DMS114 treated with DMSO at 0.1 percent for 48 hours (cell line): ENCODE measurements around the gene HOXA4.

ENCODE experiments used
- DNase-seq: peaks from one replicate; lab custom pipeline; 2025; ENCODE audit not compliant: unreplicated experiment; lab: John Stamatoyannopoulos, UW

Gene HOXA4

DNA sequence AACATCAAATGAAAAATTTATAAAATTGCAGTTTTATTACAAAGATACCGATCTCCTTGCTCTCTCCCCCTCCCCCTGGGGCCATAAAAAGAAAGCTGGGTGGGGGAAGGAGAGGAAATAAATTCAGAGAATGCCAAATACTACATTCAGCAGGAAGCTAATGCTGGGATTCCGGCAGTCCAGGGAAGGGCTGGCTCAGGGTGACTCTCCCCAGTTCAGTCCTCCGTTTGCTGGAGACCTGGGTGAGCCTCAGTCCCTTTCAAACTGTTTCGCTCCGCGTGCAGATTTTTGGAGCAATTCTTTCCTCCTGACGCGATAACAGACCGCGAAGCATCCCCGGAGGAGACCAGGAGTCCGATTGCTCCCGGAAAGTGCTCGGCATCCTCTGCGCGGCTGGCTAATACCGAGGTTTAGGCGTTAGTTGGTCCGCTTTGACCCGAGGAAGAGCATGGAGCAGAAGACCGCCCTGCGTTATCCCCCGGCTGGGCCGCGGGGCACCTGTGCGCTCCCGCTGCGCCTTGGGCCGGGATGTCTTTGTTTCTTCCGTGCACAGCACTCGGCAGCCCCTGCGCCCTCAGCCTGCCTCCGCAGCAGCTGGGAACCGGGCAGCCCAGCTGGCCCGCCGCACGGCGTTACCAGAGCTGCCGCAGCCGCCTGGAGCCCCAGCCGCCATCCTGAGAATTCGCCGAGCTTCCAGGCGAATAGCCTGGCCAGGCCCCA lies 24.2 kb downstream of the HOXA4 start:
- DNase-seq: peak; percentile 79

DNA sequence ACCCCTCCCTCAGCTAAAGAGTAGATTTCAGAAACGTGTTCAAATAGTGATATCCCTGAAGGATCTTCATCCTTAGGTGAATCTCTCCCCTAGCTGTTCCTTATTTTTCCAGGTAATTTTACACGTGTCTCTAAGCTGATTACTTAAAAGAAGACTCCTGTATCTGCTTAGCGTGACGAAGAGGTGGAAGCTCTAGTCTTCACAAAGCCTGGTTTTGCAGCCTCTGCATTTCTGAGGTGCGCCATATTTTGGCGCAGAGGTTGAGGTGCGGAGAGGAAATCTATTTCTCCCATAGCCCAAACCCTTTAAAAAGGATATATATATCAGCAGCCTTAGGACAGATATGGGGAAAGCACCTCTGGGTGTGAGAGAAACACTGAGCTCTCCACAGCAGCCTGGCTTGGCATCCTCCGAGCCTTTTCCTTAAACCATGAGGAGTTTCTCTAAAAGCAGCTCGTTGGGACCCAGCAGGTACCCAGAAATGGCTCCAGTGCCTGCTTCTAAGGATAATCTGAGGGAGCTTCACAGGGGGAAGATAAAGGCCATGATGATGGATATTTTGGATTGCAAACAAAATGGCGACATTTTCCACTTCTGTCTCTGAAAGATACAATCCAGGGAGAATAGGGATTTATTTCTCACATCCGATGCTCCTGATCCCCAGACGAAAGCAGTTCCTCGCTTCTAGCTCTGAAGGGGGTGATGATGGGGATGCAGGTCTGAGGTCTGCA lies 25.1 kb downstream of the HOXA4 start:
- DNase-seq: no peak

DNA sequence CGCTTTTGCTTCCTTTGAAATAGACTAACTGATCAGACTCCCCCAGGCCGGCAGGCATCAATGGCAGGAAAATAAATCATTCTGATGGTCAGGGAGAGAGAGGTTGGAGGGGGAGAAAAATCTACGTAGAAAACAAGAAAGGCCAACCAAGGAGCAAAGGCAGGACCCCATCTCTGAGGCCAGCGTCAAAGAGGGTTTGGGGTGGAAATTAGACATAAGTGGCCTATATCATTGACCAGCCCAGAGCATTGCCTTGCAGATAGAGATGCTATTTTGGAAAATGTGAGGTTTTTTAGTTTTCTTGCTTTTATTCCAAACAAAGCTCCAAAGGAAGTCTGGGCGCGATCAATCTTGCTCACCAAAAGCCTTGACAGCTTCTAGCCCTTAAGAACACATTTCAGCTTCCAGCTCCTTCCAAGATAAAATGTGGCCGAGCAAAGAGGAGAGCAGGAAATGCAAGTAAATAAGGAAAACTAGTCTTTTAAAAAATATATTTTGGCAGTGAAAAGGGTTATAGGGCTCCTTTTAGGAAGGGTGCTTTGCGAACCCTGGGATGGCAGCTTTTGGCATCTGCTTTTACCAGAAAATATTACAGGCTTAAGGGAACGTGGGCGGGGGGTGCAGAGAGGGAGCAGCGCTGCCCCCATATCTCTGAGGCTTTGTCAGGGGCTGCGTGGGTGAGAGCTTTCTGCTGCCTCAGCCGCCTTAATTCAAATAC lies 26.1 kb downstream of the HOXA4 start:
- no peak for DNase-seq

DNA sequence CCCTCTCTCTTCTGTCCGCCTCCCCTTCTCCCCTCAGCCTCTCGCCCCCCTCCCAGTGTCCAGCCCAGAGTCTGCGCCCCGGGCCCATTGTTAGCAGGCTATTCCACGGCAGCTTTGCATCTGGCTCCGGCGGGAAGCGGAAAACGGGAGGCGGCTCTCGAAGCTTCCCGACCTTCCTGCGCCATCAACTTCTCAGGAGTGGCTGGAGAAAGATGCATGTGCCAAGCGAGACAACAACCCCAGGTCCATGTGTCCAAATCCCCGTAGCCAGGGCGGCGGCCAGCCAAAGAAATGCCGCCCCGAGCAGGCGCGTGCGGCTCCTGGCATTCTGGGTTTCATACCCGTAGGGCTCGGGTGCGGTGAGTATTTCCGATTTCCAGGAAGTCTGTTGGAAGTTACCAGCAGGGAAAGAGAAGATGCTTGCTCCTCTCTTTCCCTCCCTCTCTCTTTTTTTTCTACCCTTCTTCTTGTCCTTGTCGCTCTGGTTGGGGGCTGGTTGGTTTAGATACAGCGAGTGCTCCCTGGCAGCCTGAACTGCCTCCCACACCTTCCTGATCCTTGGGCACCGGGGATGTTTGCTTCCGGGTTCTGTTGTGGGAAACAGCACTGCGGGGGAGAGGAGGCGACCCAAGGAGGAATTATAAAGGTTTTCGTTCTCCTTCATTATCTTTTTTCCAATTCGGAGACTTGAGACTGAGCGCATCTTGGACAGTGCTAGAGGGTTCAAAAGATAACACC lies 26.9 kb downstream of the HOXA4 start:
- DNase-seq: no peak

DNA sequence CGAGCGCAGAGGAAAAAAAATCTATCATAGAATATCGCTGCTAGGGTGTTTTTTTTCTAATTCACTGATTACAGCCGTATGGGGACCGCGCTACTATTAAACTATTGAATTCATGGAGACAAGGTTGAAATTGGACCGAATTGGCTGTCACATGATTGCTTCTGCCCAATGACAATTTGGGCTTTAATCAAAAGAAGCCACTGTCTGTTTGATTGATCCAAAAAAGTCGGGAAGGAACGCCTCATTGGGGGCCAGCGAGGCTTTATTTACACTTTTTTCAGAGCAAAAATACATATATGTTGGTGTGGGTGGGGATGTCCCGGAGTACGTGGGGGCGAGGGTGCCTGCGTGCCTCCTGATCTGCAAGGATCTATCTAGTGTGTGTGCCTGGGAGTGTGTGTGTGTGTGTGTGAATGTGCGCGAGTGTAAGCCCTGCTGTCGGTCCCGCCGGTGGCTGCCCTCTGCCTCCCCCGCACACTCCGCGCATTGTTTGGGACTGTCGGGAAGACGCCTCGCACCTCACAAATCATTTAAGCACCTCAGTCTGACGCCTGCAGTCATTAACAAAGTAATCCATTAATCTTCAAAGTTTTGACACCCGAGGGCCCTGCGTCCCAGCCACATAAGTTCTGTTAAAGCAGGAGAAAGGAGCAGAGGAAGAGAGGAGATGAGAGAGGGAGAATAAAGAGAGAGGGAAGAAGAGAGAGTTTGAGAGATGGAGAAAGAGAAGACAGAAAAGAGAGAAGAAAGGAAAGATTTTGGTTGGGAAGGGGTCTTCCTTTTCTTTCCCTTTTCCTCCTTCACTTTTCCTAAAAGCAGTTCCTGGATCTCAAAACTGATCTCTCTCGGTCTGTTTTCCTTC lies 27.7 kb downstream of the HOXA4 start, which contains the start of gene HOXA2:
TSS of gene HOXA2 (minus strand) at position 103 of the 862 bp plus-strand sequence. CDS start 183 bp downstream, outside the sequence.
- no peak for DNase-seq

DNA sequence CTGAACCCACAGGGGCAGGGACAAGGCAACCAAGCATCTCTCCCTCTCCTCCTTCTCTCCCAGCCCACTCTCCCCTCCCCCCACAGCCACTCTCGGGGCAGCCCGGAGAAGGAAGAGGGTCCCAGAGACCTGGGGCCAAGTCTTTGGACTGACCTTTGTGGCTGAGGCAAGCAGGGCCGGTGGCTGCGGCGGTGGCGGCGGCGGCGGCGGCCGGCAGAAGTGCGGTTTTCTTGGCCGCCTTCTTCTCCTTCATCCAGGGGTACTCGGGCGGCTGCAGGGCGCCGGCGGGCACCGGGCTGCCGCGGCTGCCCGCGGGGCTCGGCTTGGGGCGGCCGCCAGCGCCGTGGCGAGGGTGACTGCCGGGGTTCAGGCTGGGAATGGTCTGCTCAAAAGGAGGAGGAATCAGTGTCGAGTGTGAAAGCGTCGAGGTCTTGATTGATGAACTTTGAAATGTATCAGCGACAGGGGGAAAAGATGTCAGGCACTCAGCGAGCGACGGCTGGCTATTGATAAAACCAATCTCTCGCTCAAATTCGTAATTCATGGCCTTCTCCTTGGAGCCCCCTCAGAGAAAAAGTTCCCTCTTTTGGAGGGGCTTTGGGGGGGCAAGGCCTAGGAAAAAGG lies 28.5 kb downstream of the HOXA4 start:
- no peak for DNase-seq

DNA sequence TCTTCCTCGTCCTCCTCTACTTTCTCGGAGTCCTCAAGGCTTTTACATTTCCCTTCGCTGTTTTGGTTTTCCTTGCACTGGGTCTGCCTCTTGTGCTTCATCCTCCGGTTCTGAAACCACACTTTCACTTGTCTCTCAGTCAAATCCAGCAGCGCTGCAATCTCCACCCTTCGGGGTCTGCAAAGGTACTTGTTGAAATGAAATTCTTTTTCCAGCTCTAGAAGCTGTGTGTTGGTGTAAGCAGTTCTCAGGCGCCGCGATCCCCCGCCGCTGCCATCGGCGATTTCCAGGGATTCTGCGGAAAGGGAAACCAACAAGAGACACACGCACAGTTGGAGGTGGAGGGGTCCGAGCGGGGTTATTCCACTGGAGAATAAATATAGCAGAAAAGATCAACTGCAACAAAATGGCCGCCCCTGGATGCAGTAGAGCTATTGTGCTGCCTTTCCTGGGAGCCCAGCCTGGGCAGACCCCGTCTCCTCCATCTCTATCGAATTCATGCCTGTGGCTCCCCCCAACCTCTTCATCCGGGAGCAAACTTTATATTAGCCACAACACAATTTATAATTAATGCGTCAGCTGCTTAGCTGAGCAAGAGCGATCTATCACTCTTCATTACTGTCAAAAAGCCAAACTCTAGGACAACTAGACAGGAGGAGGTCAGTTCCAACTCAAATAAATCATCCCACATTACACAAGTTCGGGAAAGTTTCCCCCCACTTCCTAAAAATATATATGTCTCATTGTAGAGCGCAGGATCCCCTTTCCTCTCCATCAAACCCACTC lies 29.2 kb downstream of the HOXA4 start:
- no peak for DNase-seq

DNA sequence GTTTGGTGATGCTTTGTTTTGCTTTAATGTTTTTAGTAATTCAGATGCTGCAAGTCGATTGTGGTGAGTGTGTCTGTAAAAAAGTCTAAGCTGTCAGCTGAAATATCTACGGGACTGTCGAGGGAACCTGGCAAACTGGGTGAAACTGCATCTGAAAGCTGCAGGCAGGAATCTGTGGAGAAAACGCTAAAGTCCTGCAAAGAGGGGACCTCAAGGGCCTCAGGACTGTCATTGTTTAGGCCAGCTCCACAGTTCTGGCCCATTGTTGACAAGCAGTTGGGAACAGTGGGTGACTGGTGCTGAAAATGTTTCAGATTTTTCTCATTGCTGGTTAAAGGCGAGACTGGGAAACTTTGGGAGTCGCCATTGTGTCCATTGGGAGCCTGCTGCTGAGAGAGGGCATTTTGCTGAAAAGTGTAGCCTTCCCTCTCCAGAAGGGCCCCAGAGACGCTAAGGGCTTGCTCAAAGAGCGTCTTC lies 29.8 kb downstream of the HOXA4 start:
- DNase-seq: no peak

DNA sequence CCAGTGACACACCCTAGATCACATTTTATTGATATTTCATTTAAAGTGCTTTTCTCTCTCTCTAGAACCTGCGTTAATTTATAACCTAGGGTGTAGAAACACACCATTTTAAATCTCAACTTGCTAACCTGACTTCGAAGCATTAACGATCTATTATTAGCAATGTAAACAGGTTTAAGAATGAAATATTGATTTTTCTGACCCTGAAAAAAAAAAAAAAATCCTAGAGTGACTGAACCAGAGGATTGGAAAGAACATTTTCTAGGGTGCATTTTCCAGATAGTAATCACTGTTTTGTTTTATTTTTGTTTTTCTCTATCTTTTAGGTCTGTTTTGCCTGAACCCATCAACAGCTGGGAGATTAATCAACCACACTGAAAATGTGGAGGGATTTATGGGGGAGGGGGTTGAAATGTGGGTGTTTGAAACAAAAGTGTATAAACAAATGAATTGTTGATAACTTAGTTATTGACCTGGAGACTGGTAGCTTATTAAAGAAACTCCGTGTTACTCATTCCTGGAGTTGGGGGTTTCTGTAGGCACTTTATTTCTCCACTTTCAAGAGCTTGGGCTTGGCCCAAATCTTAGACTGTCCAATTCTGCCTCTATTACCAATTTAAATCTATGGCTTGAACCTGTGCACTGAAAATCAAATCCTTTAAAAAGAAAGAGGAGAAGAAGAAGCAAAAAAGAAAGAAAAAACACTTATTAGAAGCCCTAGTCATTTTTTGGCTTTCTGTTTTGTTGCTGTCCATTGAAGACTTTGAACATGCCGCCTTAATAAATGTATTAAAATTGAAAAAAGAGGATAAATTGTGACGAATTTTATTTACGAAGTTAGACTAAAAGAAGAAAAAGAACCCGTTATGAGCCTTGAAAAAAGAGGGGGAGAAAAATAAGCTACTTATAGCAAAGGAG lies 30.8 kb downstream of the HOXA4 start:
- DNase-seq: no peak

DNA sequence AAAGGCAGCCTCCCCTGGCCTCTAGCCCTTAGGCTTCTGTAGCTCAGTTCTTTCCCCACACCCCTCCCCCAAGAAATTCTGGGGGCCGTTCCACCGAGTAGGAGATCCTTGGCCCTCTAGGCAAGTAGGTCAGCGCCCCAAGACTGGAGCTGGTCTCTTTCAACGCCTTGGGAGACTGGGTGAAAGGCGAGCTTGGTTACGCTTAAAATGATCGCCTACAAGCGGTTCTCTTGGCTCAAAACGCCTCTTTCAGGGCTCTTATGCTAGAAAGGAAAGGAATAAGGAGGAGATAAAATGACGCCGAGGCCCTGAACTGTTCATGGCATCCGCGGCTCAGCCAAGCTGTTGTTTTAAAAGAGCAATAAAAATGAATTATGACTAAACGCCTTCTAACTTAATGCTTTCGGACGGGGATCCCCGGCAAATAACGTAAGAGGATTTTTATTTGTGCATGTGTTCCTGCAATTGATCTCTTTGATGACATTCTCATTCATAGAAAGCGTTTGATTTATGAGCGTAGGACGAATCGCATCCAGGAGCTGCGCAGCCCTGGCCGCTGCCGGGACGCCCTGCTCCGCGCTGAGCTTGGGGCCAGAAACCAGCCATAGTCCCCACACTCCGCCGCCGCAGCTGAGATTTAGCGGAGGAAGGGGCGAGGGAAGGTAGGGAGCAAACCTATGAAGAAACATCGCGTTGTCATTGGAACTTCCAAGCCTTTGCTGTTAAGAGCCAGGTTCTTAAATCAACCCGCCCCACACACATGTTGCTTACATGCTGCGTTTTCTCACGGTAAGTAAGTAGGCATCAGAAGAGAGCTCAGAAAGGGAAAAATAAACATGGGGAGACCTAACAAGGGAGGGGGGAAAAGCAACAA lies 31.7 kb downstream of the HOXA4 start:
- no peak for DNase-seq

DNA sequence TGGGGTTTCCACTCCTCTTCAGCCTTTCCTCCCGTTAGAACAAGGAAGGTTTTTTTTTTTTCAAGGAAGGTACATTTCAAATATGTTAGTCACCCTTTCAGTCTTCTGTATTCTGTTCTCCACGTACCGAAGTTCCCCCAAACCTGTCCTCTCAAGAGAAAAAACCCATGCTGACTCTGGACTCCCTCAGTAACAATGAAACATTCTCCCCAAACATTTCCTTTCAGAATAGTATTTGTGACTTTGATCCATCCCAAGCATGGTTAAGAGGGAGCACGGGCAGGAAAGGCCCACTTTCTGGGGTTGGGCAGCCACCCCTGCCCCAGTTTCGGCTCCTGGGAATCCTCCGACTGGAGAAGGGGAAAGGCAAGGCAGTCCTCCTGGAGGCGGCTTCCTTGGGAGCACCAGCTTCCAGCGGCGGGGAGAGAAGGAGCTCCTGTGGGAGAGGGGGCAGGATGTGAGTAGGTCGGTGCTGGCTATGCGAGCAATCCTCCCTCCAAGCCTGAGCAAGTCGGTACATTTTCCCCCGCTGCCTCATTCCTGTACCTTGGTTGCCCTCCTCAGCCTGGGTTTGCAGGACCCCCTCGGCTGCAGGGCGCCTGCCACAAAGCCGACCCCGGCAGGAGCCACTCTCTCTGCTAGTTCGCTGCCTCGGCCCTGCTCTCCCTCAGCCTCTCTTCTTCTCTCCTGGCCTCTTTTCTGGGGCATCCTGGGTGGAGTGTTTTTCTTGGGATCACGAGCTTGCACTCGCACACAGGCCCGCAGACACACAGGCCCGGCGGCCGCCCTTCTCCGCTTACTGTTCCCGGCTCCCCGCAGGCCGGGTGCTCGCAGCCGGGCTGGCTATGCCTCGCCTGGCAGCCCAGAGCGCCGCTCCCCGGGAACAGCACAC lies 32.6 kb downstream of the HOXA4 start:
- no peak for DNase-seq

DNA sequence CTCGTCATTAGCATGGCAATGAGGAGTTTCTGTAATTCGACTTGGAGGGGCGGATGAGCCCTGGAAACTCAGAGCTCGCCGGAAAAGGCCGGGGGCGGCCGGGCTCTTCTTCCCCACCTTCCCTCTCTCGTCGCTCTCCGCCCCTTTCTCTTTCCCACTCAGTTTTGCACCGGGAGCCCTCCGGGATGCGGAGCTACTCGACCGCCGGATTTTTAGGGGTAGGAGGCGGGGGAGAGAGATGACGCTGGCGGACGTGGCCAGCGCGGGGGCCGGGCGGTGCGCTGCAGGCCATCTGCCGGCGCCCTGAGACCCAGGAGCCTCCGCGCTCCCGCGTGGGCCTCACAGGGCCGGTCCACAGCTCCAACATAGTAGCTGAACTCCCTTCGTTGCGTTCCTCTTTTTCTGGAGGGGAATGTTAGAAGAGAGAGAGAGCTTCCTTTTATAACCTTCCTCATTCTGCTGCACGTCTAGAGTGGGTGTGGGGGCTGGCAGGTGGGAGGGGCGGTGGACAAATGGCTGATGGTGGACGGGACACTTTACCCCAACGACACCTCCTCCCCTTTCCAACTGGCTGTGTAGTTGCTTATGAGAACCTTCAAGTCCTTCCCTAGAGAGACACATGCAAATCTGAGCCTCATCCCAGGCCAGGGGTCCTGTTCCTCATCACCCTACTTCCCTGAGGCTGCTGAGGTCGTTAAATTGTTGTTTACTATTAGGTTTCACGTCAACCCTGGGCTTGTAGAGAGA lies 33.6 kb downstream of the HOXA4 start:
- no peak for DNase-seq

DNA sequence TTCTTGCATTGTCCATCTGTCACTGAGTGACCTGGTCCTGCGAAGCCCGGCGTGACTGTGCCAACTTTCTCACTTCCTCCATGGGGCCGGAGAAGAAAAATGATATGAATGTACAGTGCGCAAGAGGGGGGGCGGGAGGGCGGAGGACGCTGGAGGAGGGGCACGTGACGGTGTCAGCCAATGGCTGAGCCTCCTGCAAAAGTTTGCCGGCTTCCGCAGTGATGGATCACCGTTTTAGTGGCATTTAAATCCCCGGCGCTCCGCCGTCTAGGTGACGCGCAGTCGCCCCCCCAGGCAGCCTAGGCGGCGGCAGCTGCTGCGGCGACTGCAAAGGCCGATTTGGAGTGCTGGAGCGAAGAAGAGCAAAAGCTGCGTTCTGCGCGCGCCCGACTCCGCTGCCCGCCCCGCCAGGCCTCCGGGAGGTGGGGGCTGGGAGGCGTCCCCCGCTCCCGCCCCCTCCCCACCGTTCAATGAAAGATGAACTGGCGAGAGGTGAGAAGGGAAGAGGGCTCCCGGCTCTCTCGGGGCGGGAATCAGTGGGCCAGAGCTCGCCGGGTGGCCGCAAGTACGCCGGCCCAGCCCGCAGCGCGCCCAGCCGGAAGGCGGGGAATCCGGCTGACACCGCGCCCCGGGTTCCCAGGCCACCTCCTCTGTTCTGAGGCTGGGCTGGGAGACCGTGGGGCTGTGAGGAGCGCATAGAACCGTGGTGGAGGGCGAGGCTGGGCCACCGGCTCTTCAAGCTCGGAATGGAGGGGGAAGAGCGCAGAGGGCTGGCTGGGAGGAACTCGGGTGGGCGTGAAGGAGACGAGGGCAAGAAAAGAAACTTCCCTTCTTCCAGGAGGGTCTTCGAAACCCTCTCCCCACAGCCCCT lies 34.4 kb downstream of the HOXA4 start, which contains the start of gene HOXA1:
TSS of gene HOXA1 (minus strand) at position 104 of the 871 bp plus-strand sequence. CDS start at position 16, 88 bp downstream.
- DNase-seq: peak; percentile 91
